Activated B cell treated with CpG ODN at 0.5 μM for 24 hours (primary cell): ENCODE data around the gene FAM83B. TPM values are rescaled to one million over a fixed set of nuclear protein-coding genes. Genes with fewer than 3 reads are reported as not detected.

Experiments used
- ATAC-seq: fragments of 200-7000 bp; cut with Tn5 transposase; one replicate; pipeline ENCODE4 v1.10.0; 2021; ENCODE audit warnings: low read depth, mild to moderate bottlenecking, moderate library complexity
- CTCF ChIA-PET: fragments of 350-600 bp; sonication (Branson Sonifier 250); formaldehyde crosslinking; loops from one replicate; lab custom pipeline; 2021; ENCODE audit warnings: antibody characterized with exemption; lab: Charles Lee
- POLR2A ChIA-PET: fragments of 350-600 bp; sonication (Branson Sonifier 250); formaldehyde crosslinking; loops from one replicate; lab custom pipeline; 2021; ENCODE audit warnings: antibody characterized with exemption; lab: Charles Lee
- DNase-seq: peaks from one replicate; pipeline ENCODE4 v3.0.0; 2022
- H3K27ac Mint-ChIP-seq: one replicate; pipeline ENCODE4 v1.8.0; 2020; ENCODE audit warnings: mixed read lengths
- H3K27me3 Mint-ChIP-seq: one replicate; pipeline ENCODE4 v1.8.0; 2021; ENCODE audit warnings: mixed read lengths
- H3K36me3 Mint-ChIP-seq: one replicate; pipeline ENCODE4 v1.8.0; 2021; ENCODE audit warnings: low read depth, mixed read lengths
- H3K4me1 Mint-ChIP-seq: one replicate; pipeline ENCODE4 v1.8.0; 2021; ENCODE audit warnings: mixed read lengths
- H3K4me3 Mint-ChIP-seq: one replicate; pipeline ENCODE4 v1.8.0; 2020; ENCODE audit warnings: mild to moderate bottlenecking, mixed read lengths
- H3K9me3 Mint-ChIP-seq: one replicate; pipeline ENCODE4 v1.8.0; 2020; ENCODE audit warnings: mixed read lengths
- intact Hi-C: fragments of 100-400 bp; cut with micrococcal nuclease; formaldehyde crosslinking; loops from one replicate; pipeline ENCODE4 v1.15.1; 2024
- total RNA-seq: library from RNA; stranded (reverse); gene quantifications from 2 replicates; pipeline ENCODE4 v1.2.3, GENCODE V29; 2022
- TF ChIP-seq, protein P1 (sequence below): fragments of 200-600 bp; IDR thresholded peaks from one replicate; pipeline ENCODE4 v1.8.0; 2022; ENCODE audit warnings: antibody characterized with exemption, mild to moderate bottlenecking

Gene FAM83B
- total RNA-seq, 1 donor from 2014 or later, result not detected

DNA sequence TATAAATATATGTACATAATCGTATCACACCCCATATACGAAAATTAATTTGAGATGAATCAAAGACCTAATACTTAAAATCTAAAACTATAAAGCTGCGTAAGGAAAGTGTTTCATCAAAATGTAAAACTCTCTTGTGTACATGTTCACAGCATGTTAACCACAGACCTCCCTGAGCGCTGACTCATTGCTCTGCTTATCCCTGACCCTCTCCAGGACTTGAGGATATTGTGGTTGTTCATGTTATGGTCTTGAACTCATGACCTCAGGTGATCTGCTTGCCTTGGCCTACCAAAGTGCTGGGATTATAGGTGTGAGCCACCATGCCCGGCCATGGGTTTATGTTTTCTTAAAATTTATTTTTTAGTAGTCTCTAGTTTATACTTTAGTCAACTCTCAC, 14.2 kb downstream of the FAM83B start:
- no peaks in the 10 kb centered on the region for H3K27me3 Mint-ChIP-seq
- POLR2A ChIA-PET, result no interaction called here

DNA sequence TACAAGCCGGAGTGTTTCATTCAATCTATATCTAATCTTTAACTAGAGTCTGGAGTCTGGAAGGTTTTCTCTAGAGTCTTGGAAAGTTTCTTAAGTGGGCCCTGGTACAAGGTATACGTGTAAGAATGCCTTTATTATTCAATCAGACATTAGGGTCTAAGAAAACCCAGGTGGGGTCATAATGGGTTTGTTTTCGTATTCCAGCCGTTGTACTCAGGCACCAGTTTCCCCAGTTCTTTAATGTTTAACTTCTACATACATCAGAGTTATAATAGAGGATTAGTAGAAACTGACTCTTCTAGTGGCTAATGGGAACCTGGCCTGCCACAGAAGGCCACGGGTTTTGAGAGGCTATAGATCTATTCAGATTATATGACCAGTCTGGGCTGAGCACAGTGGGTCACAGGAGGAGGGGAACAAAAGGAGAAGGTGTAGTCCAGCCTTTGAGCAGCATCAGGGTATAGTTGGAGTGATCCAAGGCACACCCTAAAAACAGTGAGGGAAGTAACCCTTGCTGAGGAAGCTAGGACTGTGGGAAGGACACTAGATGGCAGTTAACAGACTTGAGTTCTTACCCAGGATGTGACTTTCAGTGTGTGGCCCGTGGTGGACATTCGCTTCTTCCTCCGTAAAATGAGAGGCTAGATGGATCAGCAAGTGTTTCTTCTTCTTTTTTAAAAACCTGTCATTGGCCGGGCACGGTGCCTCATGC, 15.5 kb downstream of the FAM83B start:
- no peak overlapping the region for H3K27ac Mint-ChIP-seq

More for the DNA sequence above, 14.2 kb downstream of the FAM83B start:
- H3K9me3 Mint-ChIP-seq, result peaks cover 8% of the 10 kb centered on the region
- H3K36me3 Mint-ChIP-seq, result no peaks in the 10 kb centered on the region
- intact Hi-C loops, result no loop called here
- H3K4me1 Mint-ChIP-seq, result no peaks in the 10 kb centered on the region
- no peak overlapping the region for H3K4me3 Mint-ChIP-seq
- no peak overlapping the region for H3K27ac Mint-ChIP-seq
- ATAC-seq (no peak), DNase-seq (no peak)
- TF ChIP-seq, protein P1, sequence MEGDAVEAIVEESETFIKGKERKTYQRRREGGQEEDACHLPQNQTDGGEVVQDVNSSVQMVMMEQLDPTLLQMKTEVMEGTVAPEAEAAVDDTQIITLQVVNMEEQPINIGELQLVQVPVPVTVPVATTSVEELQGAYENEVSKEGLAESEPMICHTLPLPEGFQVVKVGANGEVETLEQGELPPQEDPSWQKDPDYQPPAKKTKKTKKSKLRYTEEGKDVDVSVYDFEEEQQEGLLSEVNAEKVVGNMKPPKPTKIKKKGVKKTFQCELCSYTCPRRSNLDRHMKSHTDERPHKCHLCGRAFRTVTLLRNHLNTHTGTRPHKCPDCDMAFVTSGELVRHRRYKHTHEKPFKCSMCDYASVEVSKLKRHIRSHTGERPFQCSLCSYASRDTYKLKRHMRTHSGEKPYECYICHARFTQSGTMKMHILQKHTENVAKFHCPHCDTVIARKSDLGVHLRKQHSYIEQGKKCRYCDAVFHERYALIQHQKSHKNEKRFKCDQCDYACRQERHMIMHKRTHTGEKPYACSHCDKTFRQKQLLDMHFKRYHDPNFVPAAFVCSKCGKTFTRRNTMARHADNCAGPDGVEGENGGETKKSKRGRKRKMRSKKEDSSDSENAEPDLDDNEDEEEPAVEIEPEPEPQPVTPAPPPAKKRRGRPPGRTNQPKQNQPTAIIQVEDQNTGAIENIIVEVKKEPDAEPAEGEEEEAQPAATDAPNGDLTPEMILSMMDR, result no peak
- CTCF ChIA-PET, result no interaction called here

DNA sequence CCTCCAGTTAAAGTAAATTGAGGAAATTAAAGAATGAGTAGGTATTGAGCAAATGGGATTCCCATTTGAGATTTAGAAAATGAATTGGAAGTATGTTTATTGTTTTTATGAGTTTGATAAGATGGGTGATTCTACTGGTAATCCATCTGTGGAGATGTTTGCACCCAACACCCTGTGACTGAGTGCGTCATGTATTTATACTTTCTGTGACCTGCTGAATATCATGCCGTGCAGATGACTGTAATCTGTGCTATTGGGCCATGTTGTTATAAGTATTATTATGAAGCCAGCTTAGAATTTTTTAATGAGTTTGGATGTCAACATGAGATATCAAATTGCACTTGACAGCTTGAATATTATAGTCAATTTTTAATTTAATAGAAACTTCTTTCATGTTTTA, 17.7 kb downstream of the FAM83B start:
- Mint-ChIP-seq H3K9me3 (peaks cover 7% of the 10 kb centered on the region), H3K4me1 (no peaks in the 10 kb centered on the region), H3K4me3 (no peak overlapping the region), H3K27me3 (no peaks in the 10 kb centered on the region), H3K27ac (no peak overlapping the region), H3K36me3 (no peaks in the 10 kb centered on the region)
- TF ChIP-seq, protein P1, result no peak
- CTCF ChIA-PET, result no interaction called here
- intact Hi-C loops, result no loop called here
- POLR2A ChIA-PET, result no interaction called here
- DNase-seq, result no peak
- ATAC-seq, result no peak

More for the DNA sequence above, 15.5 kb downstream of the FAM83B start:
- TF ChIP-seq, protein P1, result no peak
- ChIA-PET POLR2A (no interaction called here), CTCF (no interaction called here)
- no peaks in the 10 kb centered on the region for H3K36me3 Mint-ChIP-seq
- intact Hi-C loops, result no loop called here
- no peaks in the 10 kb centered on the region for H3K4me1 Mint-ChIP-seq
- ATAC-seq, result no peak
- no peaks in the 10 kb centered on the region for H3K27me3 Mint-ChIP-seq
- H3K4me3 Mint-ChIP-seq, result no peak overlapping the region
- H3K9me3 Mint-ChIP-seq, result peaks cover 7% of the 10 kb centered on the region
- DNase-seq, result no peak

DNA sequence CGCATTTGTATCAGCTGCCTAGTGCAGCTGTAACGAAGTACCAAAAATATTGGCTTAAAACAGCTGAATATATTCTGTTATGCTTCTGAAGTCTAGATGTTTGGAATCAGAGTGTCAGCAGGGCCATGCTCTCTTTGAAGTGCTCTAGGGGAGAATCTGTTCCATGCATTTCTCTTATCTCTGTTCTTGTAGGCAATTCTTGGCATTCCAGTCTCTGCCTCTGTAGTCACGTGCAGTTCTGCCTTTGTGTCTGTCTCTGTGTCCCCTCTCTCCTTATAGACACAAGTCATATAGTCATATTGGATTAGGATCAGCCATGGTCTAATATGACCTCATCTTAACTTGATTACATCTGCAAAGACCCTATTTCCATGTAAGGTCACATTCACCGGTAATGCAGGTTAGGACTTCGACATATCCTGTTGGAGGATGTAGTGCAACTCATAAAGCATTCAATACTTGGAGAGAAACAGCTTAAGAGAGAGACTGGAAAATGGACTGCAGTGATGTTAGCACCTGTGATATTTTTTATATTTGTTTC, 18.6 kb downstream of the FAM83B start:
- TF ChIP-seq, protein P1, result no peak
- H3K36me3 Mint-ChIP-seq, result no peaks in the 10 kb centered on the region
- ATAC-seq (no peak), DNase-seq (no peak)
- H3K4me3 Mint-ChIP-seq, result no peak overlapping the region
- intact Hi-C loops, result no loop called here
- no peaks in the 10 kb centered on the region for H3K27me3 Mint-ChIP-seq
- ChIA-PET CTCF (no interaction called here), POLR2A (no interaction called here)
- H3K9me3 Mint-ChIP-seq, result peaks cover 7% of the 10 kb centered on the region
- no peaks in the 10 kb centered on the region for H3K4me1 Mint-ChIP-seq
- no peak overlapping the region for H3K27ac Mint-ChIP-seq

DNA sequence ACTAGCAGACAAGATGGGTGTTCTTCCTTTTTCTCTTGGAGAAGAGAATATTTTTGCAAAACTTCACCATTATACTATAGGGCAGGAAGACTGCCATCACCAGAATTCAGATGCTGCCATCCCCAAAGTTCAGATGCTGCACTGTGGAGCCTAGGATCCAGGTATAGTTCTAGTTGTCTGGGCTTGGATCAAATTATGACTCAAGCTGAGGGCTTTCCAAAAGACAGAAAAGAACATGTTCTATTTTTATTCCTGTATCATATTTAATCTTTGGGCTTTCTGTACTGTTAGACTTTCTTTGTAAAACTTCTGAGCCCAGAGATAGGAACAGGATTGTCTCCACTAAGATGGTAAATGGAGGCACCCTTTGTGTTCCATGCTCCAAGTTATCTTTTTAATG, 22.0 kb downstream of the FAM83B start:
- no peaks in the 10 kb centered on the region for H3K9me3 Mint-ChIP-seq
- POLR2A ChIA-PET, result no interaction called here
- no peak for ATAC-seq
- H3K4me1 Mint-ChIP-seq, result no peaks in the 10 kb centered on the region
- H3K36me3 Mint-ChIP-seq, result no peaks in the 10 kb centered on the region
- H3K27me3 Mint-ChIP-seq, result no peaks in the 10 kb centered on the region
- no peak for DNase-seq
- TF ChIP-seq, protein P1, result no peak
- CTCF ChIA-PET, result no interaction called here
- intact Hi-C loops, result no loop called here
- no peak overlapping the region for H3K27ac Mint-ChIP-seq
- H3K4me3 Mint-ChIP-seq, result no peak overlapping the region
